NCI-H345 treated with DMSO at 0.1 percent for 48 hours (cell line): ENCODE measurements around the gene MFSD1.
A peak's percentile ranks its signal among the peaks of the same experiment; 100 is the strongest.

ENCODE experiments used
- DNase-seq: peaks from one replicate; lab custom pipeline; 2025; ENCODE audit not compliant: unreplicated experiment; lab: John Stamatoyannopoulos, UW

MFSD1 gene

DNA sequence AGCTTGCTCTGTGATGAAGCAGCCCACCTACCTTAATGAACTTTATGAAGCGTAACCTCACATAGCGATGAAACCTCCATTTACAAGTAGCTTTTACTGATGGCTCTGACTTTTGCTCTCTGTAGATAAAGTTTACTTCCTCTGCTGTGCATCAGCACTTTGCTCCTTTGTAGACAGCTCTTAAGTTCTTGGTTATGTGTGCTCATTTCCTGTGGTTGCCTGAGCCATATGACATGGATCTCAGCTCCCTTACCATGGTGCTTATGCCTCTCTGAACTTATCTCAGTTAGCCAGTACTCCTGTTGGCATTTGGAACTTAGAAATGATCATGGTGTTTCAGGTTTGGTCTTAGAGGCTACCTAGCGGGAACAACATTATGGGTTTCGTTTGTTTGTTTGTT is 7.8 kb downstream of the MFSD1 start:
- DNase-seq: no peak

DNA sequence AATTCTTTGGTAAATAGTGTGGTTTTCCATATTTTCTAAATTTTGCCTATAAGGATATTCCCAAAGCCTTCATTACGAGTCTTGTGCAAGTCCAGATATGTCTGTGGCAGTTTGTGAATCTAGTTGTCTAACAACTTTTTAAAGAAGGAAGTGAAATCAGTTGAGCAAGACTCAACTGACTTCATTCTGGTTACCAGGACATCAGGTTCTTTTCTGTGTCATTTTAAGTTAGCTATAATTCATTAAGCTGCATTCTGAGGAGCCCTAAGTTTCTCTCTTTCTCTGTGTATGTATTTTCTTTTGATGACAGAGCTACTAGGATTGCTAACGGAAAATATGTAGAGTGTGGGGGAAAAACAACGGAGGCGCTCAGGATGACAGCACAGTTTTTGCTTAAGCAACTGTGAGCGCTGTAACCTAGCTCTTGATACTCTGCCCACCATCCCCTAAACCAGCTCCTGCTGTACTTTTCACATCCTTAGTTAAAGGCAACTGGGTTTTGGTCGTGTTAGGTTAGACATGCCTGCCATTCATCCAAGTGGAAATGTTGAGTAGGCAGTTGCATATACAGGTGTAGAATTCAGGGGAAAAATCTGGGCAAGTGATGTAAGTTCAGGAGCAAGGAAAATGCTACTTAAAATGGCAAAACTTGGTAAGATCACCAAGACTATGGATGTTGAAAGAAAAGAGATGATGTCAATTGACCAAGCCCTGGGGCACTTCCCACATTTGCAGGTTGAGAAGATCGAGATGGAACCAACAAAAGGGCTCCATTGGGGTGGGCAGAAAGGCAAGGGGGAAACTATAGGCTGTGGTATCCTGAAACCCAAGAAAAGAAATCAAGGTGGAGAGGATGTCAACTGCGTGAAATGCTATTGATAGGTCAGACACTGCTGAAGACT is 9.2 kb downstream of the MFSD1 start:
- no peak for DNase-seq

DNA sequence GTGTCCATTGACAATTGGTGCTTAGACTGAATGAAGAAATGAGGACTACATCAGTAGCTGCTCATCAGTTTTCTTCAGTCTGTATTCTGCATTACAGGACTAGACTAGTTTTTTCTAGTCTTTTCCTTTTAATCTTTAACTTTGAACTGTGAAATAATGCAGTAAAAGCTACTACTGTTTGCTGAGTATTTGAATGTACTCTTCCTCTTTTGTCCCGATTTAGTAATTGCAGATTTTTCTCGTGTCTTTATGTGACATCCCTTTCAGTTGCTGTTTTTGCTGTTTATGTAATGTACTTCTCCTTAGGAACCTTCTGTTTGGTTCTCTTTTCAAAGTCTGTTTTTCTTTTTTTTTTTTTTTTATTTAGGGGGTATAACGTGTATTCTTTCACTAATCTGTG is 17.4 kb downstream of the MFSD1 start:
- DNase-seq: no peak

DNA sequence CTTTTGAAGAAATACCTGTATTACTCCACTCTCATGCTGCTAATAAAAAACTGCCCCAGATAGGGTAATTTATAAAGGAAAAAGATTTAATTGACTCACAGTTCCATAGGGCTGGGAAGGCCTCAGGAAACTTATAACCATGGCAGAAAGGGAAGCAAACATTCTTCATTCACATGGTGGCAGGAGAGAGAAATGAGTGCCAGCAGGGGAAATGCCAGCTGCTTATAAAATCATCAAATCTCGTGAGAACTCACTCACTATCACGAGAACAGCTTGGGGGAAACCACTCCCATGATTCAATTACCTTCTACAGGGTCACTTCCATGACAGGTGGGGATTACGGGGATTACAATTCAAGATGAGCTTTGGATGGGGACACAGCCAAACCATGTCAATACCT is 18.7 kb downstream of the MFSD1 start:
- no peak for DNase-seq

DNA sequence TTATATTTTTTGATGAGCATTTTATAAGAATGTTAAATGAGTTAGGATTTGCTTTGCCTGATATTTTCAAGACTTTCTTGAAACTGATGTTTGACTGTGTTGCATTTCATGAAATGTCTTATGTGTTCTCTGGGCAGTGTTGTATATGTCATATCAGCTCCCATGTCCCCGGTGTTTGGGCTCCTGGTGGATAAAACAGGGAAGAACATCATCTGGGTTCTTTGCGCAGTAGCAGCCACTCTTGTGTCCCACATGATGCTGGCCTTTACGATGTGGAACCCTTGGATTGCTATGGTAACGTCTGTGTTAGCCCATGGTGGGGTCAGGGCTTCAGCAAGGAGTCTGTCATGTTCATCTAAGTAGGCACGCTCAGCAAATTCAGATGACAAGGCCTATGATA is 20.0 kb downstream of the MFSD1 start:
- DNase-seq: no peak

DNA sequence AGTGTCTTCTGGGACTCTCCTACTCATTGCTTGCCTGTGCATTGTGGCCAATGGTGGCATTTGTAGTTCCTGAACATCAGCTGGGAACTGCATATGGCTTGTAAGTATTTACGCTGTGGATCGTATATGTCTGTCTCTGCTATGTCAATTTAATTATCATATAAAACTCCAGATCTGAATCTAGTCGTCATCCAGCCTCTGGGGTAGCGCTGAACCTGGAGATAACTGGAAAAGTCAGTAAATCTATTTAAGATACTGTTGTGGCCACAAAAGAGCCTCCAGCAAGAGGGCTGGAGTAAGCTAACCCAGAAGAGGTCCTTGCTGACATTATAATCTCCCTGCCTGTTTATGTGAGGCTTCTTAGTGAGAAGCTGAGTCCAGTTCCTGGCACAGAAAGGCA is 21.6 kb downstream of the MFSD1 start:
- DNase-seq: no peak

DNA sequence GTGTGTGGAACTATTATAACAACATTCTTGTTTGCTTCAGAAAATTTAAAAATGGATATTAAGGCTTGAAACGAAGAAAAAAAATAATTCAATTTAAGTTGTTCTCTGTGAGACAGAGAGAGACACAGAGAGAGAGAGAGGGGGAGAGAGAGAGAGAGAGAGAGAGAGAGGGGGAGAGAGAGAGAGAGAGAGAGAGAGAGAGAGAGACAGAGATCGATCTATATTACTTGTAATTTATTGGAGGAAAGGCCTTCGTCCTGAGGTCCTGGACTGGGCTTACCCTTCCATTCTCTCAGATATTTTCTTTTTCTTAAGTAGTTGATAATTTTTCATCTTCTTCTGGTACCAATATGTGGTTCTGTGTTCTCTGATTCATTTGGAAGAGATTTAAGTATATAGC is 25.9 kb downstream of the MFSD1 start:
- no peak for DNase-seq

DNA sequence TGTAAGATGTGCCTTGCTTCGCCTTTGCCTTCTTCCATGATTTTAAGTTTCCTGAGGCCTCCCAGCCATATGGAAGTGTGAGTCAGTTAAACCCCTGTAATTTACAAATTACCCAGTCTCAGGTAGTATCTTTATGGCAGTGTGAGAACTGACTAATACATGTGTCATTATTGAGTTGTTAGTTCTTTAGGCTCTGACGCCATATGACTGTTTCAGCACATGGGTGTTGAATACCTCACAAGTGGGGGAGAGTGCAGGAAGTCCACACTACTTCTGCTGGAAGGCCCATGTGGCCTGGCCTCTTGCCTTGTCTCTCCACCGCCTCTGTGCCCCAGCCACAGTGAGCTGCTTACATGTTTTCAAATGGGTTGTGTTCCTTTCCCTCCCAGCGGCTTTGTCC is 28.5 kb downstream of the MFSD1 start:
- no peak for DNase-seq

DNA sequence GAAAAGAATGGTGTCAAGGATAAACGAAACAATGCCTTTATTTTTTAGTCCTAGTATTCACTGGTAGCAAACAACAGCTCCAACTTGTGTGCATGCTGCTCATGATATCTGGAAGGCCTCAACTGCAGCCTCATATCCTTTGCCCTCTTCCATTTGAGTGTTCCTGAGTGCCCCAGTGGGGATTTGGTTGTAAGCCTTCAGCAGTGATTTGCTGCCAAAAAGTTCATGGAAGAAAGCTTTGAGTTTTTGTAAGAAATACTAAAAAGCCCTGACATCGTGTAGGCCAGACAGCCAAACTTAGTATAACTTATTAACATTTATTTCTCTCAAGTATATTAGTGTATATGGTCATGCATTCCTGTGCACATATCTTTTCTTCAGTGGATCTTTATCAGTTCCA is 30.0 kb downstream of the MFSD1 start:
- no peak for DNase-seq

DNA sequence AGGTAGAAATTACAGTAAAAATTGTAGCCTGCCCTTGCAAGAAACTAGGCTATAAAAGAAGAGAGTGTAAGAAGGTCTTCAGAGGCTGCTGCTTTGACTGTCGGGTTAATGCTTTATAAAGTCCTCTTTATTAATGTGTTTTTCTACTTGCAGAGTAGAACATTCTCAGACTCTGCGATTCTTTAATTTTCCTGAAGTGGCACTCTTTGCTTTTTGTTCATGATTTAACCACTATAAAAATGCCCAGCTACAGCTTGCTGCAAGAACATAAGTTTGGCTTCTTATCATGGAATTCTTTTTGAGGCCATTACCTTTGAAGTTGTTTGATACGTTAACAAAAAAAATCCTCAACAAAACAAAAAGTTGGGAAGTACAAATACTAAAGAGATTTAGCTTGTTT is 33.8 kb downstream of the MFSD1 start:
- no peak for DNase-seq

DNA sequence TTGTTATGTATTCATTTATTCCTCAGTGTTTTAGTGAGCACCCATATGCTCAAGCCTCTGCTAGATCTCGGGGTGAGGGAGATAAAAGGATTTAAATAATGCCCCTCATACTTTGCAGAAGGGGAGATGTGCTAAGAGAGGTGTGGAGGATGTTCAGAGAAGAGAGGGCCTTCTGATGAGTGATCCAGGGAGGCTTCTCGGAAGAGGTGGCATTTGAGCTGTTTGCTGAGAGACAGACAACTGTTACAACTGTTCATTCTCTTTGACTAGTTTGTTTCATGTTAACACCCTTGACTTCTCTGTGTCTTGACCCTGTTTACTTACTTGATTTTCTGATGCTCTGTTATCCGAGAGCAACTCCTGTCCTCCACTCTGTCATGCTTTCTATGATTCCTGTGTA is 34.5 kb downstream of the MFSD1 start:
- no peak for DNase-seq

DNA sequence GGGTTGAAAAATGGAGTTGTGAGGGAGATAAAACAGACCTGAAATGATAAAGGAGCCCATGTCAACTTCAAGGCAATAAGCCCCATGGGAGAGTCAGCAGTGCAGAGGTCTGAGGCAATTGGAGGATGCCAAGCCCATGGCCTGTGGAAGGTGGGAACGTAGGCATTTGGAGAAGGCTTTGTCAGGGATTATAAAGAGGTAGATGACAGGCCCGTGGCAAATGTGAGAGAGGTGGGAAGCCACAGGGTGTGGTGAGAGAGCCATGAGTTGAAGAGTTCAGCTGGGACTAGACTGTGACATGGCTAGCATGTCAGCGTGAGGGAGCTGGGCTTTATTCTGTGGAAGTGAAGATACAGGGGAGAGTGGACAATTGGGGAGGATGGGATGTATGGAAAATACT is 35.4 kb downstream of the MFSD1 start:
- DNase-seq: no peak

DNA sequence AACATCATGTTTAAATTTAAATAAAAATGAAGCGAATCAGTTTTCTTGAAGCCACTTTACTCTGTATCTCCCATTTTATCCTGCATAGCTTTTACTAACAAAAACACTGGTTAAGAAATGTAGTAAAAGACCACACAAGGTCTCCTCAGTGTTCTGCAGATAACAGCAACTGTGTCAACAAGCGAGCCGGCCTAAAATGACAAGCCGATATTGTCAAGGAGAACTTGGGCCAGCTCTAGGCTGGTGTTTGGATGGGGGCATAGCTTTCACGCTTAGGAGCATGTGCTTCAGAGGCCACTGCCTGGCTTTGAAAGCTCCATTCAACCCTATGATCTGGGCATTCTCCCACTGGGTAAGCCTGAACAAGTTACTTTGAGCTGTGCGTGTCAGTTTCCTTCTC is 38.1 kb downstream of the MFSD1 start:
- no peak for DNase-seq

DNA sequence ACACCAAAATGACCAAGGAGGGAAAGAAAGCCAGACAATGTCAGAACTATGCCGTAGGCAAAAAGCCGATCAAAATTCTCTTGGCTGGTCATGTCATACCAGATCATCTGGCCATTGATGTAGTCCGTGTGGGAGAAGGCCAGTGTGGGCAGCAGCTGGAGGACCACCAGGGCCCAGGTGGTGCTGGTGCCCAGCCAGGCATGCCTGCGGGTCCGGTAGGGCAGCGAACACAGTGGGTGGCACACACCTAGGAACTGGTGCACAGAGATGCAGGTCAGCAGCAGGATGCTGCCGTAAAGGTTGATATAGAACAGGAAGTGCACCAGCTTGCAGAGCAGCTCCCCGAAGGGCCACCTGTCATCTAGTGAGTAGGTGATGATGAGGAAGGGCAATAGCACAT is 39.5 kb downstream of the MFSD1 start:
- DNase-seq: no peak

DNA sequence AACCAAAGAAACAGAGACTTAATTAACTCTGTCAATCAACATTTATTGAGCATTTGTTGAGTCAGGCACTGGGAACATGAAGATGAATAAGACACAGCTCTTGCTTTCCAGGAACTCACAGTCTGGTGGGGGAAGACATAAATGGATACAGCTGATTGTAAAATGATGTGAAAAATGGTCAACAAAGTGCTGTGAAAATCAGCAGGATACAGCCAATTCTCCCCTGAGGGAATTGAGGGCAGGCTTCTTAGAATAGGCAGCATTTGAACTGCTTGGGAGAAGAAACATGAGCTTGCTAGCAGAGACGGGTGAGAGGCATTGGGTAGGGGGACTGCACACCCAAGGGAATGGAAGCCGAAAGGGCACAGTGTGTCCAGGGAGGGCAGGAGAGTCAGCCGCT is 41.1 kb downstream of the MFSD1 start:
- no peak for DNase-seq

DNA sequence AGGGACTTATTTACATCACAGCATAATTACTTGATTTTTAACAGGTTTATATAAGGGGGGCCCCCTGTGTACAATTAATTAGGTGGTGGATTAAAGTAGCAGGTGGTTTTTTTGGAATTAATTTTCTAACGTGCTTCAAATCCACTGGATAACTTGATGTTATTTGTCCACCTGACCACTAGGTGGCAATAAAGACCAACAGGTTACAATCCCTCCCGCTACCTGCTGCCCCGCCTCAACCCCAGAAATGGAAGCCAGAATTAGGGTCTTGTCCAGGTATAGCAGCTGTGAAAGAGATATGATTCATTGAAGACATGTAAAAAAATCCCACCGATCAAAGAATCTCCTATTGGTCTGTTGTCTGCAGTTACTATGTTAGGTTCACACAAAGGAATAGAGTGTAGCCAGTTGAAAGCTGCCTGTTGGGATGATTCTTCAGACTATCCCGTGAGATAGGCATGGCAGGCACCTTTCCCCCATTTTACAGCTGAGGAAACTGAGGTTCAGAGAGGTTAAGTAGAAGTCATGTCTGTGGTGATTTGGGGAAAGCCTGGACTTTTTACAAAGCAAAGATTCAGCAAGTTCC is 44.0 kb downstream of the MFSD1 start:
- peak; percentile 29 for DNase-seq

DNA sequence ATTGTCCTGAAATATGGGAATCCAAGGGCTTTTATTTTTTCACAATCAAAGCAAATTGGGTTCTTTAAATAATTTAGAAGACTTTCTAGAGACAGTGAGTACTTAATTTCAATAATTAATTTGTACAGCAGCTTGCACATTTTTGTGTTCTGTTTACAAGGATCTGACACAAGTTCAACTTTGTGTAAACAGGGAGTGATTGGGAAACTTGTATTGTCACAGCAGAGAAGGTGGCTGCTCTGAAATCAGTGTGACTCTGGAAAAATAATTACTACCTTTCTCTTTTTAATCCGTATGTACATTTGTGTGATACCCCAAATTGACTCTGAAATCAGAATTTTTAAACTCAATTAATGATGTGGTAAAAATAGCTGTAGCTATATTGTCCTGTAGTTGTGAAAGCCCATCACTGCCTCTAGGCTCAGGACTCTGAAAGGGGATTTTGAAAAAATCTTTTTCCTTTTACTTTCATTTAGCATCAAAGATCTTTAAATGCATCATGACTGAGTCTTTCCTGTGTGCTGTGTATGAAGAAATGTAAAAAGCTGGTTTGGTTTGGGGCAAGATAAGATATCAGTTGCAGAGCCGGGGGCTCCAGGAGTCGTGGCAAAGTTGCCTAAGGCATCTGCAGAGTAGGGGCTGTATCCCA is 45.1 kb downstream of the MFSD1 start:
- DNase-seq: no peak

DNA sequence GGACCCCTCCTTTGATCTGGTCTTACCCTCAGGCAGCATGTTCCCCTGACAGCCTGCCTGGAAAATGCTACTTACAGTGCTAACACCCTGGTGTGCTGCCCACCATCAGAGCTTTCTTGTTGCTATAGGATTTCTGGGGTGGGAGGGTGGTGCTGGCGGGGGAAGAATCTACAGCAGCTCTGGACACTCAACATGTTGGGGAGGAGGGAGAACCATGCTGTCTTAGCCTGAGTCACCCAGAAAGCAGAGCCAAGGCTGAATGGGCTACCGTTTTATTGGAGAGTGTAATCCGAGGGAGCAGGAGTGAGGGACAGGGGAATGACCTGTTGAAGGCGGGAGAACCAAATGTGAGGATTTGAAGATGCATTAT is 45.6 kb downstream of the MFSD1 start:
- DNase-seq: no peak

DNA sequence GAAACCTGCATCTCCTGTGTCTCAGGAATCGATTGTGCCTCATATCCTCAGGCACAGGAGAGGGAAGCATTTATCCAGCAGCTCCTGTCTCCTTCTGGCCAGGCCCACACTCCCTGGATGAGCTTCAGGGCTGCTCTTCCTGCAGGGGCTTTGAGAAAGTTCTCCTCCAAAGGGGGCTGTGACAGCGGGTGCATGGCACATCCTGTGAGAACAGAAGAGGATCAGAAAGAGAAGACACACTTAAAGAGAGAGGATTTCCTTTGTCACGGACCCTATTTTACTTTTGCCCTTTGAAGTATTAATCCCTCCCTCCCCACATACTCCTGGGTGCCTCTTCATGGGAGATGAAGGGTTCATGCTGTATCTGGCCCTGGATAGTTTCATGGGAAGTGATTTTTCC is 46.0 kb downstream of the MFSD1 start:
- no peak for DNase-seq

DNA sequence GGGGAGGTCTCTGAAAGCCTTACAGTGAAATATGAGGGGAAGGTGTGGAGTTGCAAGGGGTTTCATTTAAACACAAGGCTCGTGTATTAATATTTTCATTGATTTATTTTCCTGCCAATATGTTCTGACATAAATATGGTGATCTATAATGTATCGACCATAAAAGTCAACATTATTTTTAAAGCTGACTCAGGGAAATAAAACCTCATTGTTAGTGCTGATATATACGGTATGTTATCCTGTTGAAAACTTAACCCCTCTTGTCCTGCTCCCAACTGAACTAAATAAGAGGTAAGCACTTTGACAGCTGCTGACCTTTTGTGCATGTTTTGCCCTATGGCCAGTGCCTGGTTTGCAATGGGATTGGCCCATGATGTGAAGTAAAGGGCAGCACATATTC is 47.9 kb downstream of the MFSD1 start:
- no peak for DNase-seq

DNA sequence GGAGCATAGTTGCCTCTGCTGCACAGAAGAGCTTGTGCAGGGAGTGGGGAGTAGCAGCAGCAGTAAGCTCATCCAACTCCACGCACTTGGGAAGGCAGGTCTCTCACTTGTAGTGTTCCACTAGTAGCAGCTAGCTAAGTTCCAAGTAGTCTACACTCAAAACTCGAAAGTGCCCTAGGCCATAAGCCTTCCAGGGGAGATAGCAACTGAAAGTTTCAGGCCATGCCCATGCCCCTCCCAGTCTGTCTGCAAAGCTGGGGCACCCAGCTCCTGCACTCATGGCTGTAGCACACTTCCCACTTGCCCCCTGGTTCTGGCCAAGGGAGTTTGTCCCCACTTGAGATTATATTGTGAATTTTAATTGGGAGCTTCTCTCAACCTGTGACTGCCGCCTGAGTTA is 57.5 kb downstream of the MFSD1 start:
- no peak for DNase-seq

DNA sequence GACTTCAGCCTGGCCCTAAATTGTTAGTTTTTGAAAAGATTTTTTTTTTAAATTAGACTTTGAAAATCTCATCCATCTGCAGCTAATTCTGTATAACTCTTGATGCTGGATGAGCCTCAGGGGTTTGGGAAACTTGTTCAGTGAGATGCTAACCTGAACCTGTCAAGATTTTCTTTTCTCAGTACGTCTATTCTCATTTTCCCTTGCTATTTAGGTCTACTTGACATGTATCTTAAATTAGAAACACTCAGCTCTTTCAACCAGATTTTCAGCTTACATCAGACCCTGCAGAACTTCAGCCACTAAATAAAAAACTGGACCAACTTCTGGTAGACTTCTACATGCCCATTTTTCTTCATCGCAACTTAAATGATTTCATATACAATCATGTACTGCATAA is 61.4 kb downstream of the MFSD1 start:
- no peak for DNase-seq
